ENCODE measurements around the gene GRHPR. TPM values are rescaled to one million over a fixed set of nuclear protein-coding genes. Genes with fewer than 3 reads are reported as not detected.

Gene GRHPR
- total RNA-seq (2022; extraction: Qiagen RNA extraction), result 145 to 189 TPM (median 178 TPM) in 5 replicates

GRCh38 chr9:37422289-37423104, at the start of gene GRHPR:
Gene GRHPR, plus strand, starts transcription at chr9:37422696. Its CDS starts 55 bp downstream, at chr9:37422751.

DNA sequence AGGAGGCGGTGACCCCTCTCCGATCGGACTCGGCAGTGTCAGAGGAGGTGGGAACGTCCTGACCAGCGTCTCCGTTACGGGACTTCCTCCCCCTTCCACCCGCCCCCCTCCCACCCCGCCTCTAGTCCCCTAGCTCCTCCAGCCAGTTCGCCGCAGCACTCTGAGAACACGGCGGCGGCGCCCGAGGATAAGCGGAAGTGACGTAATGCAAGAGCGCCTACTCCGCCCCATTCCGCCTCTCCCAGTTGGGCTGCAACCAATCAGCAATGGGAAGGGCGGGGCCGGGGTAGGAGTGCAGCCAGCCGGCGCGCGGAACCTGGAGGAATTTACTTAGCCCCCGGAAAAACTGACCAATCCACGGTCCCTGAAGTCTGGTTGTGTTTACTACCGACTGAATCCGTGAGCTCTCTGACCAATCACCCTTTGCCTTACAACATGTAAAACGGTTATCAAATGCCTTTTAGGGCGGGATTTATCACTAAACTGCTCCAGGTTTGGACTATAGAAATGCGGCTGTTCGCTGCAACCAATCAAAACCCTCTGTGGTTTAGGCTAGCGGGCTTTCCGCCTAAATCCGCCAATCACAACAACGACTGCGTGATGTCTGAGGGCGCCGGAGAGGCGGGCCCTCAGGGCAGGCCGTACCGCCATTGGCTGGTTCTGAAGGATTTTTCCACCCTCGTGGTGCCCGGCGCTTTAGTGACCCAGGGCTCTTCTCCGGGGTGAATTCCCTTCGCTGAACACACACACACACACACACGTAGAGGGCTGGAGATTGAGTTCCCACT, 42.9 kb downstream of the GRHPR start, which contains the start of gene ZBTB5:
TSS of gene ZBTB5 (minus strand) at position 202 of the 788 bp plus-strand sequence. CDS start 22,899 bp downstream, outside the sequence.

DNA sequence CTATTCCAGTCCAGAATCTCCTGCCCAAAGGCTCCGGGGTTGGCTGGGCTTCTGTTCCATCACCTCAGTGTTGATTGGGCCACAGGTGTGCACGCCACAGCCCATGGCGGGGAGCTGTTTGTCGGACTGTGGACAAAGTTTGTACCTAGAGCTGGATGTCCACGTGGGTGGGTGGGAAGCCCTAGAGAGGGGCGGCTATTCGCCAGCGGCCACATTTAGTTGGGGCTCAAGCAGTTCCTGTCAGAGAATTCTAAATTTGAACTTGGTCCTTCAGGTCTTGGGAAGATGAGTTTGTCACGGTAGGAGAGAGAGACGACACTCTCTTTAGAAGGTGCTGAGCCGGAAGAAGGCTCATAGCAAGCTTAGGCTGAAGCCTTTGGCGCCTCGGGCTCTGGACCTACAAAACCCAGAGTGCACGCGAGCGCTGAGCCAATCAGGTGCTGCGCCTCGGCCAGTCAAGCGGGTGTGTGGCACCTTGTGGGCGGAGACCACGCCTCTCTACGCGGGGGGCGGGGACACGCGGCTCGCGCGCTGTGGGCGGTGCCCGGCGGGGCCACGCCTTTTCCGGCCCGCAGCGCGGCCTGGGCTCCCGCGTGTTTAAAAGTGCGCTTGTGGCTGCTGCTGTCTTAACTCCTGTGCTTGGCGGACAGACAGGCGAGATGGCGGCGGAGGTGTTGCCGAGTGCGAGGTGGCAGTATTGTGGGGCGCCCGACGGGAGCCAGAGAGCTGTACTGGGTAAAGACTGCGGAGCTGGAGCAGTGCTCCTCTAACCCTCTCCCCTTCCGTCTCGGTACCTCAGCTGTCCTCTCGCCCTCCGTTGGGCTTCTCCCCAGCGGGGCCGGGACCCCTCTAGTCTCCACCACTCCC, 63.1 kb downstream of the GRHPR start, which contains the start of gene POLR1E:
TSS of gene POLR1E (plus strand) at position 560 of the 867 bp plus-strand sequence. CDS start at position 660, 100 bp downstream.

Other genes with a start within 250 kb of the GRHPR start
- gene ZBTB5, start 42.8 kb downstream of the GRHPR start, total RNA-seq (2022; extraction: Qiagen RNA extraction), result 5.7 to 7.9 TPM (median 7.0 TPM) in 5 replicates
- gene POLR1E, start 63.3 kb downstream of the GRHPR start, total RNA-seq (2022; extraction: Qiagen RNA extraction), result 34.9 to 41.6 TPM (median 37.0 TPM) in 5 replicates
- gene FBXO10, start 153.7 kb downstream of the GRHPR start, total RNA-seq (2022; extraction: Qiagen RNA extraction), result 6.0 to 8.0 TPM (median 7.2 TPM) in 5 replicates
- gene TOMM5, start 169.9 kb downstream of the GRHPR start, total RNA-seq (2022; extraction: Qiagen RNA extraction), result 301 to 345 TPM (median 322 TPM) in 5 replicates
- gene FRMPD1, start 228.3 kb downstream of the GRHPR start, total RNA-seq (2022; extraction: Qiagen RNA extraction), result 0.03 to 0.07 TPM (median 0.06 TPM) in 5 replicates

All from A549 treated with dexamethasone at 1 μM for 4 hours (cell line).